H9 (cell line): ENCODE measurements around the gene PTCD1. TPM values are rescaled to one million over a fixed set of nuclear protein-coding genes. Genes with fewer than 3 reads are reported as not detected.

Source experiments
- DNase-seq: peaks from one replicate; pipeline ENCODE4 v3.0.0-alpha.2; 2017
- H2AFZ ChIP-seq: one replicate; pipeline ENCODE4 v1.6.1; 2013; ENCODE audit warnings: mild to moderate bottlenecking, low read length, control low read depth, moderate library complexity
- H2AK5ac ChIP-seq: 2 replicates; pipeline ENCODE4 v1.6.1; 2013; ENCODE audit warnings: low read length, control low read depth, mixed read lengths; ENCODE audit not compliant: insufficient read length
- H2BK120ac ChIP-seq: one replicate; pipeline ENCODE4 v1.6.1; 2013; ENCODE audit warnings: low read depth, mild to moderate bottlenecking, low read length, control low read depth, inconsistent platforms; ENCODE audit not compliant: poor library complexity, severe bottlenecking
- H2BK12ac ChIP-seq: 2 replicates; pipeline ENCODE4 v1.6.1; 2013; ENCODE audit warnings: low read length, control low read depth, mixed read lengths, low read depth; ENCODE audit not compliant: insufficient read length
- H2BK15ac ChIP-seq: 2 replicates; pipeline ENCODE4 v1.6.1; 2013; ENCODE audit warnings: low read depth, low read length, control low read depth
- H2BK20ac ChIP-seq: one replicate; pipeline ENCODE4 v1.6.1; 2013; ENCODE audit warnings: low read depth, mild to moderate bottlenecking, low read length, control low read depth, inconsistent platforms; ENCODE audit not compliant: poor library complexity, severe bottlenecking
- H2BK5ac ChIP-seq: 2 replicates; pipeline ENCODE4 v1.6.1; 2013; ENCODE audit warnings: low read length, control low read depth, mixed read lengths; ENCODE audit not compliant: insufficient read length
- H3K14ac ChIP-seq: 2 replicates; pipeline ENCODE4 v1.6.1; 2013; ENCODE audit warnings: low read length, control low read depth; ENCODE audit not compliant: insufficient read depth
- H3K18ac ChIP-seq: 2 replicates; pipeline ENCODE4 v1.6.1; 2013; ENCODE audit warnings: low read depth, mild to moderate bottlenecking, mixed read lengths, low read length, control low read depth; ENCODE audit not compliant: insufficient read length
- H3K23ac ChIP-seq: 2 replicates; pipeline ENCODE4 v1.6.1; 2013; ENCODE audit warnings: low read length, control low read depth, mixed read lengths, low read depth; ENCODE audit not compliant: insufficient read length
- H3K23me2 ChIP-seq: 2 replicates; pipeline ENCODE4 v1.6.1; 2013; ENCODE audit warnings: low read depth, mild to moderate bottlenecking, mixed read lengths, low read length, control low read depth; ENCODE audit not compliant: insufficient read length, poor library complexity, severe bottlenecking
- H3K27ac ChIP-seq: 2 replicates; pipeline ENCODE4 v1.5.1; 2013; ENCODE audit warnings: low read length, control low read depth, mixed read lengths, low read depth; ENCODE audit not compliant: insufficient read length
- H3K27me3 ChIP-seq: 2 replicates; pipeline ENCODE4 v1.6.1; 2013; ENCODE audit warnings: low read length, control low read depth, inconsistent platforms; ENCODE audit not compliant: insufficient read depth
- H3K4ac ChIP-seq: 2 replicates; pipeline ENCODE4 v1.6.1; 2013; ENCODE audit warnings: low read depth, mild to moderate bottlenecking, control low read depth, inconsistent platforms, low read length, moderate library complexity
- H3K4me1 ChIP-seq: 2 replicates; pipeline ENCODE4 v1.6.1; 2013; ENCODE audit warnings: low read length, control low read depth, inconsistent platforms; ENCODE audit not compliant: insufficient read depth
- H3K4me2 ChIP-seq: 2 replicates; pipeline ENCODE4 v1.6.1; 2013; ENCODE audit warnings: low read length, control low read depth, mixed read lengths; ENCODE audit not compliant: insufficient read length, insufficient read depth
- H3K56ac ChIP-seq: 2 replicates; pipeline ENCODE4 v1.6.1; 2013; ENCODE audit warnings: low read depth, mild to moderate bottlenecking, mixed read lengths, low read length, control low read depth; ENCODE audit not compliant: insufficient read length
- H3K79me1 ChIP-seq: 2 replicates; pipeline ENCODE4 v1.6.1; 2013; ENCODE audit warnings: low read depth, mild to moderate bottlenecking, moderate library complexity, low read length, control low read depth, inconsistent platforms; ENCODE audit not compliant: insufficient read depth, poor library complexity, severe bottlenecking
- H3K79me2 ChIP-seq: 2 replicates; pipeline ENCODE4 v1.6.1; 2013; ENCODE audit warnings: low read length, control low read depth, inconsistent platforms; ENCODE audit not compliant: insufficient read depth
- H3K9ac ChIP-seq: 2 replicates; pipeline ENCODE4 v1.6.1; 2013; ENCODE audit warnings: low read length, control low read depth, mixed read lengths; ENCODE audit not compliant: insufficient read length; ENCODE audit errors: extremely low read depth
- H3K9me3 ChIP-seq: one replicate; pipeline ENCODE4 v1.6.1; 2013; ENCODE audit warnings: low read depth, low read length, inconsistent platforms; ENCODE audit not compliant: control insufficient read depth
- H3T11ph ChIP-seq: one replicate; pipeline ENCODE4 v1.6.1; 2013; ENCODE audit warnings: mild to moderate bottlenecking, low read length, control low read depth, inconsistent platforms
- H4K20me1 ChIP-seq: one replicate; pipeline ENCODE4 v1.6.1; 2013; ENCODE audit not compliant: control insufficient read depth, insufficient read length, insufficient read depth
- H4K5ac ChIP-seq: 2 replicates; pipeline ENCODE4 v1.6.1; 2013; ENCODE audit warnings: low read depth, mild to moderate bottlenecking, mixed read lengths, low read length, control low read depth; ENCODE audit not compliant: insufficient read length
- H4K8ac ChIP-seq: replicated peaks from 2 replicates; pipeline ENCODE4 v1.6.1; 2013; ENCODE audit warnings: low read length, control low read depth, mixed read lengths, low read depth; ENCODE audit not compliant: insufficient read length
- H4K91ac ChIP-seq: 2 replicates; pipeline ENCODE4 v1.6.1; 2013; ENCODE audit warnings: low read depth, mild to moderate bottlenecking, moderate library complexity, mixed read lengths, low read length, control low read depth; ENCODE audit not compliant: insufficient read length
- H3K27ac Mint-ChIP-seq, 3 experiments: 2 replicates in 2 of 3; 3 replicates in 1 of 3; pipeline ENCODE4 v1.8.0; 2020 to 2021; ENCODE audit warnings: mixed read lengths in 3 of 3, mild to moderate bottlenecking in 1 of 3, moderate library complexity in 1 of 3
- H3K27me3 Mint-ChIP-seq: 2 replicates; pipeline ENCODE4 v1.8.0; 2021; ENCODE audit warnings: low read depth, mild to moderate bottlenecking, moderate library complexity, mixed read lengths
- H3K36me3 Mint-ChIP-seq, 3 experiments: 2 replicates in 2 of 3; 3 replicates in 1 of 3; pipeline ENCODE4 v1.8.0; 2020 to 2021; ENCODE audit warnings: low read depth in 3 of 3, mixed read lengths in 3 of 3; ENCODE audit not compliant: insufficient read depth in 1 of 3
- H3K4me1 Mint-ChIP-seq, 2 experiments: 2 replicates each; pipeline ENCODE4 v1.8.0; 2020; ENCODE audit warnings: mixed read lengths in 2 of 2
- H3K4me3 Mint-ChIP-seq, 2 experiments: 2 replicates in 1 of 2; 3 replicates in 1 of 2; pipeline ENCODE4 v1.8.0; 2020 to 2021; ENCODE audit warnings: mild to moderate bottlenecking in 2 of 2, mixed read lengths in 2 of 2, moderate library complexity in 1 of 2
- H3K9me3 Mint-ChIP-seq, 2 experiments: 2 replicates in 1 of 2; 3 replicates in 1 of 2; pipeline ENCODE4 v1.8.0; 2020; ENCODE audit warnings: mild to moderate bottlenecking in 2 of 2, mixed read lengths in 2 of 2, moderate library complexity in 1 of 2
- CTCF ChIP-seq: fragments of 200-600 bp; sonication (generic); conservative IDR thresholded peaks from 3 replicates; pipeline ENCODE4 v1.8.0; 2021; ENCODE audit warnings: antibody characterized with exemption, mild to moderate bottlenecking
- WGBS: extraction: QIAGEN DNeasy Blood & Tissue Kit; methylation state at CpG from one replicate; pipeline ENCODE4 v1.1.7; 2013; ENCODE audit warnings: missing lambda C conversion rate, low lambda C conversion rate, mixed read lengths; ENCODE audit not compliant: insufficient read length; ENCODE audit errors: extremely low coverage; 5-methylcytosine and 5-hydroxymethylcytosine counted together
- total RNA-seq: library from RNA; stranded (reverse); gene quantifications from 2 replicates; pipeline ENCODE4 v1.2.1, GENCODE V29; 2021

The PTCD1 gene
- total RNA-seq, 1 experiment from 2014 or later = 12.8 TPM

- Histone ChIP-seq H3K9me3 (no peaks in the 10 kb centered on the region), H3K79me1 (no peaks in the 10 kb centered on the region), H4K91ac (no peak overlapping the region), H2BK12ac (no peak overlapping the region), H3K79me2 (no peaks in the 10 kb centered on the region), H3K9ac (no peak overlapping the region), H3K27me3 (no peaks in the 10 kb centered on the region), H3K4me1 (no peaks in the 10 kb centered on the region), H2AK5ac (no peak overlapping the region), H3K27ac (no peak overlapping the region), H4K20me1 (no peaks in the 10 kb centered on the region), H3K23me2 (no peaks in the 10 kb centered on the region), H3K14ac (no peak overlapping the region), H3K4ac (no peak overlapping the region), H4K8ac (no peak overlapping the region), H2AFZ (no peak overlapping the region), H2BK5ac (no peak overlapping the region), H3K18ac (no peak overlapping the region), H3K23ac (no peak overlapping the region), H2BK15ac (no peak overlapping the region), H3K56ac (no peak overlapping the region), H2BK120ac (no peak overlapping the region), H3K4me2 (no peak overlapping the region), H3T11ph (no peak overlapping the region), H2BK20ac (no peak overlapping the region), H4K5ac (no peak overlapping the region)
- Mint-ChIP-seq H3K9me3 (no peaks in the 10 kb centered on the region), H3K4me3 (no peak overlapping the region; a peak in 1 of 5 replicates), H3K4me1 (no peaks in the 10 kb centered on the region), H3K36me3 (peaks cover 43 to 88% (median 85%) of the 10 kb centered on the region in 3 experiments; a peak in 6 of 7 replicates), H3K27me3 (no peaks in the 10 kb centered on the region; the same call in 1 of the 2 replicates), H3K27ac (no peak overlapping the region)
- no peak for DNase-seq
- TF ChIP-seq CTCF = no peak
- WGBS = no CpG with 5 or more reads among the region's 10 CpGs
Observed at GRCh38 chr7:99448855-99449254, 10.3 kb upstream of the PTCD1 start.
